ENCODE data around the gene NLN. TPM values are rescaled to one million over a fixed set of nuclear protein-coding genes. Genes with fewer than 3 reads are reported as not detected.
"Not testable (repeated sequence)": the region's sequence is repeated elsewhere in the genome, so short reads cannot be mapped to it uniquely, and the experiment has no call there.

The NLN gene
- total RNA-seq, 1 donor from 2014 or later = 64.4 TPM

DNA sequence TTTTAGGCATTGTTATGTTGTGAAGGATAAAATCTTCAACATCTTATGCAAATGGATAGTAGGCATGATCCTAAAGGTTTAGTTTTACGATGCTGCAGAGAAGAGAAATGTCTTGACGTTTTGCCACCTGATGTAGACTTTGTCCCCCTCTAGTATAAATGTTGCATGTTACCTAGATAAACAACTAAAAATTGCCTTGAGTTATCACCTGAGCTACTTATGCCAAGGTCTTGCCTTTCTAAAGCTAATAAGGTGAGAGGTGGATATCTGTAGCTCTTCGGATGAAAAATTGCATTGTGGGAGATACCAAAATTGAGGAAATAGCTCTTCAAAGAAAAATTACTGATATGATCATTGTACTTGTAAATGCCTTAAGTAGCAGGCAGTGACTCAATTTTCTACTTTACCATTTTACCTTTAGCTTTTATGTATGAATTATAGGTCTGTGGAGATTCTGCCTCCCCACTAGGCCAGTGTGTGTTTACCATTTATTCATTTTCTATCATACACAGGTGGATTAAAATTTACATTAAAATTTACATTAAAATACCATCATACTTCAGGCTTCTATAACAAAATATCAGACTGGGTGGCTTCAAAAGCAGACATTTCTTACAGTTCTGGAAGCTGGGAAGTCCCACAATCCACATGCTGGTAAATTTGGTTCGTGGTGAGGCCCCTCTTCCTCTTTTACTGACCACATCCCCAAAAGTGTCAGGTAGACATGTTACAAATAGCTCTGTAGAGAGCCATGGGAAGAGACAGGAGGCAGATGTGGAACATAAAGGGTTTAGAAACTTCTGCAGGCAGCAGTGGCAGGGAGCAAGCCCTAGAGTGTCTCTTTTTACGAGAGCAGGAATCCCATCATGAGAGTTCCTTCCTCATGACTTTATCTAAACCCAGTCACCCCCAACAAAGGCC, 103.7 kb downstream of the NLN start:
- DNase-seq (ENCODE audit: low spot score in 2 of 2) (no peak), FAIRE-seq (no peak)

DNA sequence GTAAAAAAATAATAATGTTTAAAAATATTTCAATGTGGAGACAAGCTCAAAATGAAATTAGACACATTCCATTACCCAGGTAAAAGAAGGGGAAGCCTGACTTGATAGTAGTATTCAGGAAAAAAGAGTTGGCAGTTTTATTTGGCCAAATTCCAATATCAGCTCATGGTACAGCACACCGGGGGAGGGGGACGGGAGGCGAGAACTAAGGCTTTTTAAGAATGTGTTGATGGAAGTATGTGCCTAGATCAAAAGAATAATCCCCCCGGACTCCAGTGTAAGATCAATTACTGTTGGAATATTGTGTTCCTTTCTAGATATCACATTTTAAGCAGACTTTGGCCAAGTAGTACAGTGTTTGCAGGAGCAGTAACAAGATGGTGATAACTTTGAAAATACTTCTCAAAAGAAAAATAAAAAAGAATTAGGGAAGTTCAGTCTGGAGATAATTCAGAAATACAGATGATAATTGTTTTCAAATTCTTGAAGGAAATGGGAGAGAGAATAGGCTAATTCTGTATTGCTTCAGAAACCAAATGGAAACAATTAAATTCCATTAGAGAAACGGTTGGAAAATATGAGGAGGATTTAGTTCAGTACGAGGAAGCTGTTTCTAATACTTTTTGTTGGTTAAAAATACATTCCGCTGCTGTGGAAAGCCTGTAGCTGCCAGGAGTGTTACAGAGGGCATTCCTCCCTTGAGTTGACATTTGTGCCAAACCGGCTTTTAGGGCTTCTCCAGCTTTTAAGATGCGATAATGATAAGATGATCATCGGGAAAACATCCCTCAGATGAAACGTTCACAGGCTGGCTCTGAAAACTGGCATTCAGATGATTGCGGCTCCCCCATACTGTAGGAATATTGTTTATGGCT, 106.3 kb downstream of the NLN start:
- peak; percentile 15 for FAIRE-seq
- DNase-seq (ENCODE audit: low spot score in 2 of 2) = no peak

- DNase-seq (ENCODE audit: low spot score in 2 of 2) (no peak), FAIRE-seq (peak; percentile 91)
These were observed 108.9 kb downstream of the NLN start for GRCh38 chr5:65830856-65831255.

DNA sequence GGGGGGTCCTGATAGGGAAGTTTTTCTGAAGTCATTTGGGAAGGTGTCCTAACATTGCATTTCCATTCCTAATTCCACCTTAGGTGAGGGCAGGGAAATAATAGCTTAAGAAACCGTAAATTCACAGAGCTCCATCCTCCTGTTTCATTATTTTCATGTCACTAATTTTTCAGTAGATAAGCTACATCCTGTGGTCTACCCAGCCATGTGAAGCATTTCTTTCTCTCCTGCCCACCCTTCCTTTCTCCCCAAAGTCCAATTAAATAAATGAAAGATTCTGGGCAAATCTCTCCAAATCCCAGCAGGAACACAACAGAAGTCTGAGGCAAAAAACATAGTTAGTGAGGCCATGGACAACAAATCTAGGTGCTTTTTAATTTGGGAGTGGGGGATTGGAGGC, 109.3 kb downstream of the NLN start:
- FAIRE-seq = no peak
- no peak for DNase-seq (ENCODE audit: low spot score in 2 of 2)

DNA sequence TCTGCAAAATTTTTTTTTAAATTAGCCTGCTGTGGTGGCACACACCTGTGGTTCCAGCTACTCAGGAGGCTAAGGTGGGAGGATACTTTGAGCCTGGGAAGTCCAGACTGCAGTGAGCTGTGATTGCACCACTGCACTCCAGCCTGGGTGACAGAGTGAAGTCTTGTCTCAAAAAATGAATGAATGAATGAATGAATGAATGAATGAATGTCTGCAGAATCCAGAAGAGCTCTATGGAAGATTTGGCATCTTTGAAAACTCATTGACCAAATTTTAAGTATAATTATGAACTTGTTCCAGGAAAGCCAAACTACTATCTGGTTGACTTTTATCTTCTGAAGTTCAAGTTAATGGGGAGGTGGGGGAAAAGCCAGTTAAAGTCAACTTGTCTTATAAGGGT, 110.1 kb downstream of the NLN start:
- FAIRE-seq (no peak), DNase-seq (ENCODE audit: low spot score in 2 of 2) (no peak)

- FAIRE-seq = no peak
- DNase-seq (ENCODE audit: low spot score in 2 of 2) = no peak
These were observed 110.7 kb downstream of the NLN start for GRCh38 chr5:65832603-65833228.

DNA sequence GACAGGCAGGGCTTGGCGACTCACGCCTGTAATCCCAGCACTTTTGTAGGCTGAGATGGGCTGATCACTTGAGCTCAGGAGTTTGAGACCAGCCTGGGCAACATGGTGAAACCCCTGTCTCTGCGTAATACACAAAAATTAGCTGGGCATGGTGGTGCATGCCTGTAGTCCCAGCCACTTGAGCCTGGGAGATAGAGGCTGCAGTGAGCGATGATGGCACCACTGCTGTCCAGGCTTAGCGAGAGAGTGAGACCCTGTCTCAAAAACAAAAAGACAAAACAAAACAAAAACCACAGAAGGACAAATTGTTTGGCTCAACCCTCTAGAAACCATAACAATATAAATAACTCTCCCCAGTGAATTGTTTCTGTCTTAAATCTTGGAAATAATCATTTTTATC, 111.8 kb downstream of the NLN start:
- no peak for DNase-seq (ENCODE audit: low spot score in 2 of 2)
- FAIRE-seq = no peak

- FAIRE-seq (no peak), DNase-seq (ENCODE audit: low spot score in 2 of 2) (no peak)
These were observed 112.3 kb downstream of the NLN start for GRCh38 chr5:65834306-65834705.

DNA sequence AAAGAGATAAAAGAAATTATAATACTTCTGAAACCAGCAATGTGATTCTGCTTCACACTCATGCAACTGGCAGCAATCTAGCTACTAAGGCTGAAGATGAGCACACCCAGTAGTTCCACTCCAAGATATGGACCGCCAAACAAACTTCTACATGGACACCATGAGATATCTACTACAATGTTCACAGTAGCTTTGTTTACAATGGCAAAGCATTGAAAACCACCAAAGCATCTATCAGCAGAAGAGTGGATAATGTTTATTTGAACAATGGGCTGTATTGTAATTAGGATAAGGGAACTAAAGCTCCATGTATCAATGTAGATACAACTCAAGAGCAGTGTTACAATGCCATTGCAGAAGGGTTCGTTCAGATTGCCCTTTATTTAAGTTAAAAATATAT, 113.2 kb downstream of the NLN start:
- DNase-seq (ENCODE audit: low spot score in 2 of 2) (no peak), FAIRE-seq (no peak)

DNA sequence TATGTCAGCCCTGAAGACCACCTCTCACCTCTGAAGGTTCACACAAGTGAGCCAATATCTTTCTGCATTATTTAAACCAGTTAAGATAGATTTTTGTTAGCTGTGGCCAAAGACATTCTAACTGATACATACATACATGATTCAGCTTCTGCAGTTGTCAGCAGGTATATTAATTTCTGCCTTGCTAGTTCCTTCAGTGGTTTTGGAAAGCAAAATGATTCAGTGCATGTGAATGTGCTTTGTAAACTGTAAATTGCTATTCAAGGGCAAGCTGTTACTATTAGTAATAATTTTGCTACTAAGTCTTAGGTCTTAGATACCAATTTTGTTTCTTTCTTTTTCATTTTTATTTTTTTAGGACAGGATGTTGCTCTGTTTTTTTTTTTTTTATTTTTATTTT, 115.1 kb downstream of the NLN start:
- DNase-seq (ENCODE audit: low spot score in 2 of 2) = no peak
- FAIRE-seq = no peak

- FAIRE-seq; DNase-seq (ENCODE audit: low spot score in 2 of 2): not testable (repeated sequence)
These were observed 117.2 kb downstream of the NLN start for GRCh38 chr5:65839170-65839569.

- no peak for FAIRE-seq
- no peak for DNase-seq (ENCODE audit: low spot score in 2 of 2)
These were observed 118.1 kb downstream of the NLN start for GRCh38 chr5:65840071-65840470.

GRCh38 chr5:65844763-65845162, 122.8 kb downstream of the NLN start:
- FAIRE-seq; DNase-seq (ENCODE audit: low spot score in 2 of 2): not testable (repeated sequence)

DNA sequence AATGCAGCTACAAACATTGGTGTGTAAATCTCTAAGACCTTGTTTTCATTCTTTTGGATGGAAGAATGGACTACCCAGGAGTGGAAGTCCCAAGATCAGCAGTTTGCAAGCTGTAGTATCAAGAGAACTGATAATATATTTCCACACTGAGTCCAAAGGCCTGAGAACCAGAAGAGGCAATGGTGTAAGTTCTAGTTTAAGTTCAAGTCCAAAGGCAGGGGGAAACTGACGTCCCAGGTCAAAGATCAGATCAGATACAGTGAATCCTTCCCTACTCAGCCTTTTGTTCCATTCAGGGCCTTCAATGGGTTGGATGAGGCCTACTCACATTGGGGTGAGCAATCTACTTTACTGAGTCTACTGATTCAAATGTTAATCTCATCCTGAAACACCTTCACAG, 124.1 kb downstream of the NLN start:
- no peak for FAIRE-seq
- no peak for DNase-seq (ENCODE audit: low spot score in 2 of 2)

GRCh38 chr5:65847019-65847418, 125.0 kb downstream of the NLN start:
- FAIRE-seq; DNase-seq (ENCODE audit: low spot score in 2 of 2): not testable (repeated sequence)

- FAIRE-seq; DNase-seq (ENCODE audit: low spot score in 2 of 2): not testable (repeated sequence)
These were observed 127.9 kb downstream of the NLN start for GRCh38 chr5:65849918-65850317.

DNA sequence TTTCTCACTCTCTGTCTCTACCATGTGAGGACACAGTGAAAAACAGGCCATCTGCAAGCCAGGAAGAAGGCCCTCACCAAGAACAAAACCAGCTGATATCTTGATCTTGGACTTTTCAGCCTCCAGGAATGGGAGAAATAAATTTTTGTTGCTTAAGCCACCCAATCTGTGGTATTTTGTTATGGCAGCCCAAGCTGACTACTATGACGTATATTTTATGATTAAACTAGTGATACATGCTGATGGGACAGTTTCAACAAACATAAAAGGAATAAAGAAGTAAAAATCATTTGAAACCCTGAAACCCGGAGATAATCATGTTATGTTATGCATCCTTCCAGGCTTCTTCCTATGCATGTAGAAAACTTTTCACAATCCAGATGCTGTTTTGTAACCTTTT, 132.9 kb downstream of the NLN start:
- FAIRE-seq (no peak), DNase-seq (ENCODE audit: low spot score in 2 of 2) (no peak)

DNA sequence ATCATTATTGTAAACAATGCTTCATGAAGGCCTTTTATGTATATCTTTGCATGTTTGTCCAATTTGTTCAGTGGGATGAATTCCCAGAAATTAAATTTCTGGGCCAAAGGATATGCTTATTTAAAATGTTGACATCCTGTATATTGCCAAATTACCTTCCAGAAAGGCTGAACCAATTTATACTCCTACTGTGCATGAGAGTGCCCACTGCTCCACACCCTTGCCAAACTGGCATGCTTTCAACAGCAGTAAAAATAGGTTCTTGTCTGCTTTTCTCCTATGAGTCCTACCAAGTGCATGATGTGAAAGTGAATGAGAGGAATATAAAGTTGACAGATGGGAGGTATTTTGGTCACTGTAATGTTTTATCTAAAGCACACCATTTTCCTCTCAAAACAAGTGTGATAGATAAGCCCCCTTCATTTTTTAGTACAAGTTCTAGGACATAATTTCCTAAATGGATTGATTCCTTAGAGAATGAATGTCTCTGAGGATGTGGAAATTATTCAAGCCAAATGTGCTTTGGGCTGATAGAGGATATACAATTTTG, 133.8 kb downstream of the NLN start:
- FAIRE-seq (no peak), DNase-seq (ENCODE audit: low spot score in 2 of 2) (no peak)

DNA sequence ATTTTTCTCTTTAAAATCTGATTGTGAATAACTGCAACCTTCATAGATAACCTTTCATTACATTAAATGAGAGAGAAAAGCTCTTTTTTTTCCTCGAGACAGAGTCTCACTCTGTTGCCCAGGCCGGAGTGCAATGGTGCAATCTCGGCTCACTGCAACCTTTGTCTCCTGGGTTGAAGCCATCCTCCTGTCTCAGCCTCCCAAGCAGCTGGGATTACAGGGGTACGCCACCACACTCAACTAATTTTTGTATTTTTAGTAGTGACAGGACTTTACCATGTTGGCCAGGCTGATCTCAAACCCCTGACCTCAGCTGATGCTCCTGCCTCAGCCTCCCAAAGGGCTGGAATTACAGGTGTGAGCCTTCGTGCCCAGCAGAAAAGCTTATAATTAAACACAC, 134.5 kb downstream of the NLN start:
- DNase-seq (ENCODE audit: low spot score in 2 of 2) (no peak), FAIRE-seq (no peak)

DNA sequence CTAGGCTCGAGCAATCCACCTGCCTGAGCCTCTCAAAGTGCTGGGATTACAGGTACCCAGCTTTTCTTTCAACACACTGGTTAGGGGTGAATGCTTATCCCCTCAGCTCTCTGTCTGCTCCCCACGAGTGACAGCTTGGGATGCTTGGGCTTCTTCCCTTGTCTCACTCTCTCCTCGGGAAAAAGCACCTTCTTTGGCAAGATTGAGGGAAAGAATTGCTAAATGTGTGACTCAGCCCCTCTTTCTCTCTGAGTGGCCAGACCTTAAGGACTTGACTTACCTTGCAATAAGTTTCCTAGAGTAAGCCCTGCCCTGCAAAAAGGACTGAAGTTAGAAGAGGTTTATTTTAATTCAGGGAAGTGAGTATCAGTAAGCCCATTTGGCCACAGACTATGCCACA, 136.3 kb downstream of the NLN start:
- FAIRE-seq (no peak), DNase-seq (ENCODE audit: low spot score in 2 of 2) (no peak)

GRCh38 chr5:65861830-65862241, 139.8 kb downstream of the NLN start:
- FAIRE-seq = no peak
- DNase-seq (ENCODE audit: low spot score in 2 of 2) = no peak
